NCI-H748 (cell line): ENCODE measurements around the gene SH2D3A.
"Not testable (repeated sequence)": the region's sequence is repeated elsewhere in the genome, so short reads cannot be mapped to it uniquely, and the experiment has no call there.

Experiments
- DNase-seq: peaks from one replicate; lab custom pipeline; 2025; ENCODE audit not compliant: unreplicated experiment; lab: John Stamatoyannopoulos, UW

SH2D3A gene

GRCh38 chr19:6762253-6762797 lies 4.9 kb downstream of the SH2D3A start:
- not testable (repeated sequence) for DNase-seq

- no peak for DNase-seq
Observed at GRCh38 chr19:6761053-6761676, 6.1 kb downstream of the SH2D3A start.

- no peak for DNase-seq
Observed at GRCh38 chr19:6760606-6761005, 6.6 kb downstream of the SH2D3A start.

GRCh38 chr19:6754653-6755463 lies 12.4 kb downstream of the SH2D3A start:
- no peak for DNase-seq

GRCh38 chr19:6754136-6754535 lies 13.1 kb downstream of the SH2D3A start:
- DNase-seq = no peak

GRCh38 chr19:6753178-6754031 lies 13.8 kb downstream of the SH2D3A start:
- DNase-seq = no peak

GRCh38 chr19:6752256-6753177 lies 14.7 kb downstream of the SH2D3A start:
- DNase-seq = no peak

- no peak for DNase-seq
Observed at GRCh38 chr19:6751189-6751588, 16.0 kb downstream of the SH2D3A start.

GRCh38 chr19:6750062-6750461 lies 17.2 kb downstream of the SH2D3A start:
- no peak for DNase-seq

GRCh38 chr19:6748543-6748942 lies 18.7 kb downstream of the SH2D3A start:
- not testable (repeated sequence) for DNase-seq

- no peak for DNase-seq
Observed at GRCh38 chr19:6745965-6746364, 21.3 kb downstream of the SH2D3A start.

- no peak for DNase-seq
Observed at GRCh38 chr19:6744381-6745301, 22.6 kb downstream of the SH2D3A start.

- no peak for DNase-seq
Observed at GRCh38 chr19:6743714-6744380, 23.4 kb downstream of the SH2D3A start.

- DNase-seq = no peak
Observed at GRCh38 chr19:6743066-6743465, 24.2 kb downstream of the SH2D3A start.

- DNase-seq = peak; percentile 44
Observed at GRCh38 chr19:6740589-6741343, 26.5 kb downstream of the SH2D3A start.

GRCh38 chr19:6739883-6740588 lies 27.2 kb downstream of the SH2D3A start:
- DNase-seq = peak; percentile 34

GRCh38 chr19:6739390-6739882 lies 27.8 kb downstream of the SH2D3A start, which contains the start of gene TRIP10:
TSS of gene TRIP10 (plus strand) at chr19:6739680. CDS start at chr19:6739762, 82 bp downstream.
- DNase-seq = peak; percentile 69
